T-helper 22 cell (primary cell): ENCODE measurements around the gene MAN1A1.
"Not testable (repeated sequence)": the region's sequence is repeated elsewhere in the genome, so short reads cannot be mapped to it uniquely, and the experiment has no call there.

Experiments used
- DNase-seq: peaks from one replicate; pipeline ENCODE4 v3.0.0-alpha.2; 2020; ENCODE audit warnings: low read depth

Gene MAN1A1

GRCh38 chr6:119303164-119303887 is 46.2 kb downstream of the MAN1A1 start:
- no peak for DNase-seq

- DNase-seq, result no peak
Measured at GRCh38 chr6:119301429-119301828, 48.1 kb downstream of the MAN1A1 start.

- no peak for DNase-seq
Measured at GRCh38 chr6:119299694-119300093, 49.9 kb downstream of the MAN1A1 start.

DNA sequence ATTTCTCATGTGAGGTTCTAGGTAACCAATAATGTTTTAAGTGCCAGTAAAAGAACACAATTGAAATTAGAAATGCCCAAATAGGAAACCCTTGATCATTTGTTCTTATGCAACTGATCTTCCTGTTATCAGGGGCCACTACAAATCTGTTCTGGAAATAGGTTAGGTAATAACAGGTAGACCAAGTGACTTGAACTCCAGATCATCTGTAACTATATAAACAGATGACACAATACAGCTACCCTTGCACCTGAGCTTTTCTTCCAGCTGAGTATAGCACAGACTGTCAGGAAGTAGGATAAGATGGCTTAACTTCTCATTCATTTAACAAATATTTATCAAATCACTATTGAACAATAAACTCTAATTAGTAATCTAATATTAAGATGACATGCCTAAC is 52.5 kb downstream of the MAN1A1 start:
- DNase-seq, result no peak

DNA sequence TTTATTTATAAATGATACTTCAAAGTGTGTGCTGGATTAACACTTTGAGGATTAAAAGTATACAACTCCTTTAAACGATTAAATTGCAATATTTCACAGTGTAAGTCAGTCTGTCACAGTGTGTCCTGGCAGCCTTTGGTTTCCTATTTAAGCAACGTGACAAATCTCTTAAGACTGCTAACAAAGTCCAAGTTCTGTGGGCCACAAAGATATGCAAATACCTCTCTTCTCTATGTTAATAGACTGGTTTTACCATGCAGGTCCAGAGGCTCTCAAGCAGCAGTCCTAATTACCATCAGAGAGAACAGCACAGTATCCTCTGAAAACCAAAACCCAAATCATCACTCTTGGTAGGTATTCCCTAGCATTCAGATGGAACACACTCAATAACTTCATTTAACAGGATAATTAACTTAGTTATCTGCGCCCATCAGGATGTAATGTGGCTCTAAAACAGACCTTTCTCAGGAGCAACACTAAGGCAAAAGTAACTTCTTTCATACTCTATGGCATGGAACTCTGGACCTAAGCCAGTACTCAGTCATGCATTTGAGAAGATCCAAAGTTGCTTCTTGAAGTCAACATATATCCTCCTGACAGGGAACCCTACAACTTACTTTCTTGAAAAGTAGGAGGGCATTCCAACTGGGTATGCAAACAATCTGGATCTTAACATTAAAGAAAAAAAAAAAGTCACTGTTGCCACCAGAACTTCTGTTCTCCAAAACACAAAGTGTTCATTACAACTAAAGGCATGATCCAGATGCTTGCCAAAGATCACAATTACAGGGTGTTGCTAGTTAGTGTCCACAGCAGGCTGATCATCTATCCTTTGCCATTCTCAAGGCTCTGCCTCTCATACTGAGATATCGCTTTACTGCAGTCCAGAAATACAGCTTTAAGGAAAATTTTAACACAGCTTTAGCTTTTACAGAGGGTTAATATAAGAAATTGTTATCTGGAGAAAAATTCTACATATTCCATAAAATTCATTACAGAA is 53.2 kb downstream of the MAN1A1 start:
- no peak for DNase-seq

DNA sequence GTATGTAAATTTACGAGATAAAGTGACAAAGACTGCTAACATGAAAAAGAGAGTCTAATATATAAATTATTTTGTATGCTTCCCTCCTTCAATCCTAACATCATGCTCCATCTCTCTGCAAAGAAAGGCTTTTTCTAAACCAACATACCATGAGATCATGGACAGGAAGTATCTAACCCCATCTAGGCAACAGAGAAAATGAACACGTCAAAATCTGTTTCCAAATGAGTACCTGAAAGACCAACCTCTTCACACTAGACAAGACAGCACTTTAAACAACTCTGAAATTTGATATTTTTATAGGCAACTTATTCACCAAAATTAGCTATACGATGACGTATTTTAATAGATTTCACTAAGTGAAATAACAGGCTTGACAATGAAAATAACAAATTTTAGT is 54.6 kb downstream of the MAN1A1 start:
- DNase-seq, result no peak

GRCh38 chr6:119291060-119291459 is 58.5 kb downstream of the MAN1A1 start:
- DNase-seq, result not testable (repeated sequence)

DNA sequence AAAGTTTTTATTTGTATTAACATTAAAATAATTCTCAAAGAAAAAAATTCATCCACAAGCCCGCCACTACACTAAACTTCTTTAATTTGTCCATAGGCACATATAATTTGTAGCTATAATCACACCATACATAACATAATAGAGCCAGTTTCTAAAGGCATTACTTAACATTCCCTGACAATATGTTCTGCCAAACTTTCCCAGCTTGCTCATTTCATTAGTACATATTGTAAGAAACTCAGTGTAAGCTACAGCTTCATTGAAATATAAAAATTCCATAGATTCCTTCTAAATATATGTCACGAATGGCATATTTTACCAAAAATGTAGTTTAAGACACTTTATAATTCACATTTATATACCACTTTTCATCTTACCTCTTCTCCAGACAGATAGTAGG is 59.3 kb downstream of the MAN1A1 start:
- DNase-seq, result no peak

DNA sequence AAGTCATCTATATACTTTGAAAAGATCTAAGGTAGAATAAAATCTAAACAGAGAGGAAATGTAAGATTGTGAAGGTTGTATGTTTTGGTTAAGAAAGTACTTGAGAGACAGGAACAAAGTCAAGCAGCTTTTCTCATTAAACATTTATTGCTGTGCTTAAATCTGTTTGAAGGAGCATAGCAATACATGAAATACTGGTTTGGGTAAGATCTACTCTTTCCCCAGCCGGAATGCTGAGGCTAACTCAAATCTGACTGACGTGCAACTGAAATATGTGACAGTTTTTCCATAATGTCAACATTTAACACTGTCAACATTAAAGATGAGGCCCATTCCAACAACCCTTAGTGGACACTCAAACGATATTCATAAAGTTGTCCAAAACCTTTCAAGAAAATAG is 59.9 kb downstream of the MAN1A1 start:
- DNase-seq, result no peak

DNA sequence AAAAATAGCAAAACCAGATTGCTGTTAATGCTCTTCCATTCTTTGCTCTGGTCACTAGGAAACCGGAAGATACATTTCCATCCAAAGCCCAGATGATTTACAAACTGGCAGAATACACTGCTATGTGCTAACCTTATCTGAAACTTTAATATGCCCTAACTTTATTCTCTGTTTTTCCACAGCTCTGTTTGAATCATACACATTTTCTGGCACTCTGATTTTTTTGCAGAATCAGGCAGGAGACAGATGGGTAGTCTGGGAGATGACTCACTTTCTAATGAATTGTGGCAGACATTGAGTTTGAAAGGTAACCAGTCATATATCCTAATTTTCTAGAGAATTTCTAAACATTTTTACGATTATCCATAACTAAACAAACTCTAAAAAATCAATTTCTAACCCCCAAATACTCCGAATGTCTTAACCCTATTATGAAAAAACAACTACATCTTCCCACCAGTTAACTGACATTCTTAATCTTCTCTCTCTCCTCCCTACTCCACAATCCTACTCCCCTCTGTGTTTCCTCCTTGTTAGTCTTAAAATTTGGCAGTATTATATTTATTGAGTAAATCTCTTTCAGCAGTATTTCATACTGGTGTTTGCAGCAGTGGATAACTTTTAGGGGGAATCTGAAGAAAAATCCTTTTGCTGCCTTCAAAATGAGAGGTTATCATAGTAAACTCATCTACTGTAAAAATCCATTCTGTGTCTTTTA is 63.5 kb downstream of the MAN1A1 start:
- DNase-seq, result no peak

GRCh38 chr6:119284861-119285521 is 64.6 kb downstream of the MAN1A1 start:
- DNase-seq, result no peak

- no peak for DNase-seq
Measured at GRCh38 chr6:119283979-119284545, 65.5 kb downstream of the MAN1A1 start.

DNA sequence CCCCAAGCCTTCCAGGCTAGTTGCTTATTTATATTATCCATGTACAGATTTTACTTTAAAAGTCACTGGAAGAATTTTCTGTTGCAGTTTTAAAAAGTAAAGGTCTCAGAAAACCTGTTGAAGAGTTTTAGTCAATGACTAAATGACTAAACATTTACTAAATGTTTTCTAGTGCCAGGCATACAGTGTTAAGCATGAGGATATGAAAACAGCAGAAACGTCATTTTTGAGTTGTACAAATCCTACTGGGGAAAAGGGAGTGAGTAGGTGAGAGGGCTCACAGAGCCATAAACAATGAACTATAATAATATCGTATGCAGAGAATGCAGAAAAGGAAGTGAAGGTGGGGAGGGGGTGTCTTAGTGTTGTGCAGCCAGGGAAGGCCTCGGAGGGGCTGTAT is 66.3 kb downstream of the MAN1A1 start:
- DNase-seq, result no peak

GRCh38 chr6:119280668-119281067 is 68.9 kb downstream of the MAN1A1 start:
- DNase-seq, result no peak

DNA sequence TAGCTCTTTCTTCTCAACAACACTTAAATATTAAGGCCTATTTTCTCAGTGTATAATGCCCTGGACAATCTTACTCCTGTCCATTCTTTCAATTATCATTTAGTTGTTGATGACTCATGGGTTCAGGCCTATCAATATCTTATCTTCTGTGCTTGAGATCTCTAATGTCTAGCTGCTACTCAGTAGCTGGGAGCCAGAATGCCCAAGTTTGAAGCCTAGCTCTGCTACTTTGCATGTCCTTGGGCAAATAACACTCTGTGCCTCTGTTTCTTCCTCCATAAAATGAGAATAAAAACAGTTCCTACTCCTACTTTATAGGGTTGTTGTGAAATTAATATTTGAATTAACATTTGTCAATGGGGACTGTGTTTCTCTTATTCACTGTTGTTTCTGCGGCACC is 69.5 kb downstream of the MAN1A1 start:
- DNase-seq, result no peak

DNA sequence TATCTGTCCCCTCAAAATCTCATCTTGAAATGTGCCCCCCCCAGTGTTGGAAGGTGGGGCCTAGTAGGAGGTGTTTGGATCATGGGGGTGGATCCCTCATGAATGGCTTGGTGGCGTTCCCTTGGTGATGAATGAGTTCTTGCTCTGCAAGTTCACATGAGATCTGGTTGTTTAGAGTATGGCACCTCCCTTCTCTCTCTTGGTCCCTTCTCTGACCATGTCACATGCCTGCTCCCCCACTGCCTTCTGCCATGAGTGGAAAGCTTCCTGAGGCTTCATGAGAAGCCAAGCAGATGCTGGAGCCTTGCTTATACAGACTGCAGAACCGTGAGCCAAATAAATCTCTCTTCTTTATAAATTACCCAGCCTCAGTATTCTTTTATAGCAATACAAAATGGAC is 70.9 kb downstream of the MAN1A1 start:
- DNase-seq, result no peak

GRCh38 chr6:119277052-119277451 is 72.5 kb downstream of the MAN1A1 start:
- no peak for DNase-seq

GRCh38 chr6:119276211-119276610 is 73.3 kb downstream of the MAN1A1 start:
- DNase-seq, result no peak

- DNase-seq, result no peak
Measured at GRCh38 chr6:119274197-119274595, 75.4 kb downstream of the MAN1A1 start.

DNA sequence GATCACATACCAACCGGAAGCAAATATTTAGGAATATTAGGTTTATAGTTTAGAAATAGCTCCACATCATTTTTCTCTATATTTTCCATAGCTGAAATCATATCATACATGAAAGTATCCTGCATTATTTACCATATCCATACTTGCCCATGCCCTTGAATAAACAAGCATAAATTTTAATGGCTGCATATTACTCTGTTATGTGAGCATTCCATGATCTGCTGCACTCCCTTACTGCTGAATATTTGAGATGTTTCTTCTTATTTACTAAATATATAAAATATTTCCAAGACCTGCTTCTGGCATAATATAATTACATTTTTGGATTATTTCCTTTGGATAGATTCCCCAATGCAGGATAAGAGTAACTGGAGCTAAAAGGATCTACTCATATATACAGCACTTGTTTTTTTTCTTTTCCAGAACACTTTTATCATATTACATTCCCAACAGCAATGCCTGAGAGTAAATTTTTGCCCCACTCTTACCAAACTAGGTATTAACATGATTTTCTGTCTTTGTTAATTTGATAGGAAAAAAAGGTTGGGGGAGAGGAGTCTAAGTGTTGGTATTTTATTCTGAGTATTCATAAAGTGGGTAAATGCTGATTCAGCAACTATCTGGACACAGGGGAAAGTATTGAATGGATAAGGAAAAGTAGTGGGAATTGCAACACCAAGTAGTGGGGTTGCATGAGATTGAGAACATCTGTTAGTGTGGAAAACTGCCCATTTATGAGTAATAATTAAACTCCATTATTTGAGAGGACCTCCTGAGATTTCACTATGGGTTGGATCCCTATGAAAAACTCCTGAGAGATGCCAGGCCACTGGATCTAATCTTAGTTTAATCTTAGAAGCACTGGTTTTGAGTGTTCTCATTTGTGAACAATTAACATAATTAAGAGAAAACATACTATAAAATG is 76.0 kb downstream of the MAN1A1 start:
- DNase-seq, result no peak

GRCh38 chr6:119270545-119270944 is 79.0 kb downstream of the MAN1A1 start:
- DNase-seq, result no peak
